ENCODE data around the gene SLC35E4. TPM values are rescaled to one million over a fixed set of nuclear protein-coding genes. Genes with fewer than 3 reads are reported as not detected.

Gene SLC35E4
- total and polyA plus RNA-seq, 9 of the 15 experiments (the other 6 are each of a cell fraction or from before 2014, with no cell fraction given) = 0.06 to 2.3 (median 0.86) TPM; not detected in 1

GRCh38 chr22:30637701-30638114 is 2.1 kb downstream of the SLC35E4 start (continued):
- TF ChIP-seq RERE (CRISPR knock-in tag; IDR thresholded peaks at IDR 0.05; ENCODE audit: borderline replicate concordance) (no peak), SIN3A (IDR thresholded peaks at IDR 0.05; ENCODE audit: borderline replicate concordance in 2 of 2, control insufficient read depth in 1 of 2, low read depth in 2 of 2, low read length in 2 of 2) (no peak), ZFP1 (CRISPR knock-in tag; IDR thresholded peaks at IDR 0.05) (no peak), MBD1 (CRISPR knock-in tag; IDR thresholded peaks at IDR 0.05) (no peak), EWSR1 (IDR thresholded peaks at IDR 0.05; ENCODE audit: borderline replicate concordance, low read depth, partially characterized antibody) (no peak), CCAR2 (IDR thresholded peaks at IDR 0.05; ENCODE audit: low read depth, low read length) (no peak), NR1H2 (CRISPR knock-in tag; IDR thresholded peaks at IDR 0.05) (no peak), TBP (optimal IDR thresholded peaks at IDR 0.05; ENCODE audit: low read depth, low read length) (no peak), ZNF232 (CRISPR knock-in tag; IDR thresholded peaks at IDR 0.05) (no peak), TAF1 (IDR thresholded peaks at IDR 0.05; ENCODE audit: control insufficient read depth, extremely low read depth, insufficient read depth, low read length, severe bottlenecking) (no peak), ZNF77 (CRISPR knock-in tag; IDR thresholded peaks at IDR 0.05) (no peak), ZNF785 (CRISPR knock-in tag; IDR thresholded peaks at IDR 0.05) (no peak), SMAD2 (IDR thresholded peaks at IDR 0.05; ENCODE audit: low read depth, low read length) (no peak), YY1 (IDR thresholded peaks at IDR 0.05; ENCODE audit: borderline replicate concordance in 1 of 3, control insufficient read depth in 1 of 3, extremely low read depth in 1 of 3, insufficient read depth in 3 of 3, insufficient read length in 1 of 3, insufficient replicate concordance in 2 of 3, low read depth in 1 of 3, low read length in 2 of 3) (no peak), XRCC3 (IDR thresholded peaks at IDR 0.05) (no peak), PHTF2 (CRISPR knock-in tag; IDR thresholded peaks at IDR 0.05) (no peak), TCF7L2 (IDR thresholded peaks at IDR 0.05; ENCODE audit: low read depth, low read length) (no peak), CGGBP1 (CRISPR knock-in tag; IDR thresholded peaks at IDR 0.05) (no peak), NR2C2 (CRISPR knock-in tag; IDR thresholded peaks at IDR 0.05) (no peak), NR2C2 (tag; IDR thresholded peaks at IDR 0.05) (peak; percentile 44; the same call in 1 of the 2 replicates), MYC (IDR thresholded peaks at IDR 0.05; ENCODE audit: low read depth, low read length) (peak; percentile 54), MYC (CRISPR knock-in tag; IDR thresholded peaks at IDR 0.05; ENCODE audit: borderline replicate concordance, low read depth) (no peak)
